ENCODE data around the gene FOXK2. TPM values are rescaled to one million over a fixed set of nuclear protein-coding genes. Genes with fewer than 3 reads are reported as not detected.

Gene FOXK2
- 30.6 and 41.6 TPM in 2 replicates for total RNA-seq

GRCh38 chr17:82518826-82519810 is at the start of gene FOXK2:
FOXK2 (plus strand) TSS chr17:82519732; CDS start chr17:82519889, 157 bp downstream.

DNA sequence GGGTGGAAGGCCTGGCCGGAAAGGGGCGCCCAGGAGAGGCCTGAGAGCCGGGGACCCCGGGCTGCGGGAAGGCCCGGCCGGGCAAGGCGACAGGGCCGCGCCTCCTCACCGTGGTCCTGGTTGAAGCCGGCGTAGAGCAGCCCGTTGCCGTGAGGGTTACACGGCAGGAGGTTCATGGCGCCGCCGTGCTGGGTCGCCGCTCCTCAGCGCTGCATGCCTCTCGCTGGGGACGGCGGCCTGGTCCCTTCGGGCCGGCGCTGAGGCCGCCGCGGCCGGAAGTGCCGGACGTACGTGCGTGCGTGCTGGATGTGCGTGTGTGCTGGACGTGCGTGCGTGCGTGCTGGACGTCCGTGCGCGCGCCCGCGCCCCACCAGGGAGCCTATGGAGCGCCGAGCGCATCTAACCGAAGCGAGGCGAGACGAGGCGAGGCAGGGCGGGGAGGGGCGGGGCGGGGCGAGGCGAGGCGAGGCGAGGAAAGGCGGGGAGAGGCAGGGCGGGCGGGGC is 128.7 kb downstream of the FOXK2 start, which contains the start of gene WDR45B:
Gene WDR45B, minus strand, starts transcription at position 280 of the 504 bp plus-strand sequence. Its CDS starts 104 bp downstream, at position 176.

Other genes with a start within 250 kb of the FOXK2 start
- gene CSNK1D, start 246.0 kb upstream of the FOXK2 start, total RNA-seq = 41.8 and 42.7 TPM in 2 replicates
- 0.14 TPM in 1 of 2 replicates, not detected in the other for gene CD7, start 202.1 kb upstream of the FOXK2 start, total RNA-seq
- 4.0 and 8.5 TPM in 2 replicates for gene SECTM1, start 186.0 kb upstream of the FOXK2 start, total RNA-seq
- gene TEX19, start 160.5 kb upstream of the FOXK2 start, total RNA-seq = not detected in 2 replicates
- gene UTS2R, start 148.0 kb upstream of the FOXK2 start, total RNA-seq = not detected in 2 replicates
- 7.2 and 9.2 TPM in 2 replicates for gene HEXD, start 101.4 kb upstream of the FOXK2 start, total RNA-seq
- 16.4 and 32.8 TPM in 2 replicates for gene OGFOD3, start 101.1 kb upstream of the FOXK2 start, total RNA-seq
- gene CYBC1, start 69.0 kb upstream of the FOXK2 start, total RNA-seq = 50.5 and 60.0 TPM in 2 replicates
- 48.7 and 61.7 TPM in 2 replicates for gene NARF, start 61.0 kb upstream of the FOXK2 start, total RNA-seq
- gene WDR45B, start 128.7 kb downstream of the FOXK2 start, total RNA-seq = 67.0 and 75.7 TPM in 2 replicates
- gene RAB40B, start 179.0 kb downstream of the FOXK2 start, total RNA-seq = 14.0 and 17.0 TPM in 2 replicates
- 15.0 and 17.4 TPM in 2 replicates for gene FN3KRP, start 197.0 kb downstream of the FOXK2 start, total RNA-seq
- gene FN3K, start 215.9 kb downstream of the FOXK2 start, total RNA-seq = 0.99 and 1.1 TPM in 2 replicates
- gene TBCD, start 232.3 kb downstream of the FOXK2 start, total RNA-seq = 55.4 and 95.8 TPM in 2 replicates